DND-41 (cell line): ENCODE results near the gene CIZ1.

ENCODE experiments used
- ATAC-seq: fragments of 200-7000 bp; cut with Tn5 transposase; 3 replicates; pipeline ENCODE4 v1.9.1; 2021; ENCODE audit warnings: low read depth; ENCODE audit not compliant: insufficient read depth
- DNase-seq: peaks from one replicate; pipeline ENCODE4 v3.0.0-alpha.2; 2020
- H2AFZ ChIP-seq: 2 replicates; pipeline ENCODE4 v1.6.0; 2012; ENCODE audit warnings: low read depth, low read length
- H3K27ac ChIP-seq: 2 replicates; pipeline ENCODE4 v1.5.1; 2012; ENCODE audit warnings: low read length, inconsistent platforms
- H3K27me3 ChIP-seq: fragments of 200-600 bp; sonication (generic); 2 replicates; pipeline ENCODE4 v1.6.0; 2012; ENCODE audit warnings: low read length, mild to moderate bottlenecking, inconsistent platforms; ENCODE audit not compliant: insufficient read depth, poor library complexity
- H3K36me3 ChIP-seq: 2 replicates; pipeline ENCODE4 v1.5.1; 2012; ENCODE audit warnings: low read length, inconsistent platforms; ENCODE audit not compliant: insufficient read depth
- H3K4me1 ChIP-seq: 2 replicates; pipeline ENCODE4 v1.5.1; 2012; ENCODE audit warnings: mild to moderate bottlenecking, low read length; ENCODE audit not compliant: insufficient read depth
- H3K4me2 ChIP-seq: 2 replicates; pipeline ENCODE4 v1.6.0; 2012; ENCODE audit warnings: mild to moderate bottlenecking, moderate library complexity, low read length, inconsistent platforms; ENCODE audit not compliant: insufficient read depth
- H3K4me3 ChIP-seq, 2 experiments: fragments of 200-600 bp in 1 of 2; shearing (Covaris generic) in 1 of 2; 2 replicates each; pipeline ENCODE4 v1.5.1; 2012 to 2016; ENCODE audit warnings: inconsistent platforms in 2 of 2, low read length in 2 of 2, mild to moderate bottlenecking in 2 of 2, low read depth in 1 of 2, moderate library complexity in 1 of 2
- H3K79me2 ChIP-seq: 2 replicates; pipeline ENCODE4 v1.6.0; 2012; ENCODE audit warnings: low read length, inconsistent platforms; ENCODE audit not compliant: insufficient read depth
- H3K9ac ChIP-seq: 2 replicates; pipeline ENCODE4 v1.6.0; 2012; ENCODE audit warnings: low read depth, mild to moderate bottlenecking, inconsistent platforms, low read length, moderate library complexity
- H3K9me3 ChIP-seq: 2 replicates; pipeline ENCODE4 v1.5.1; 2012; ENCODE audit warnings: low read length, moderate library complexity, mild to moderate bottlenecking, inconsistent platforms; ENCODE audit not compliant: insufficient read depth, severe bottlenecking
- H4K20me1 ChIP-seq: 2 replicates; pipeline ENCODE4 v1.6.0; 2012; ENCODE audit warnings: low read length; ENCODE audit not compliant: insufficient read depth
- CTCF ChIP-seq: IDR thresholded peaks from 2 replicates; pipeline ENCODE4 v1.5.1; 2012; ENCODE audit warnings: borderline replicate concordance, low read length, moderate library complexity, mild to moderate bottlenecking; ENCODE audit not compliant: poor library complexity, severe bottlenecking; ENCODE audit errors: extremely low read depth
- EZH2 ChIP-seq: IDR thresholded peaks from 3 replicates; pipeline ENCODE4 v1.6.1; 2012; ENCODE audit warnings: borderline replicate concordance, low read depth, mild to moderate bottlenecking, moderate library complexity, low read length, inconsistent platforms; ENCODE audit not compliant: severe bottlenecking

The CIZ1 gene

DNA sequence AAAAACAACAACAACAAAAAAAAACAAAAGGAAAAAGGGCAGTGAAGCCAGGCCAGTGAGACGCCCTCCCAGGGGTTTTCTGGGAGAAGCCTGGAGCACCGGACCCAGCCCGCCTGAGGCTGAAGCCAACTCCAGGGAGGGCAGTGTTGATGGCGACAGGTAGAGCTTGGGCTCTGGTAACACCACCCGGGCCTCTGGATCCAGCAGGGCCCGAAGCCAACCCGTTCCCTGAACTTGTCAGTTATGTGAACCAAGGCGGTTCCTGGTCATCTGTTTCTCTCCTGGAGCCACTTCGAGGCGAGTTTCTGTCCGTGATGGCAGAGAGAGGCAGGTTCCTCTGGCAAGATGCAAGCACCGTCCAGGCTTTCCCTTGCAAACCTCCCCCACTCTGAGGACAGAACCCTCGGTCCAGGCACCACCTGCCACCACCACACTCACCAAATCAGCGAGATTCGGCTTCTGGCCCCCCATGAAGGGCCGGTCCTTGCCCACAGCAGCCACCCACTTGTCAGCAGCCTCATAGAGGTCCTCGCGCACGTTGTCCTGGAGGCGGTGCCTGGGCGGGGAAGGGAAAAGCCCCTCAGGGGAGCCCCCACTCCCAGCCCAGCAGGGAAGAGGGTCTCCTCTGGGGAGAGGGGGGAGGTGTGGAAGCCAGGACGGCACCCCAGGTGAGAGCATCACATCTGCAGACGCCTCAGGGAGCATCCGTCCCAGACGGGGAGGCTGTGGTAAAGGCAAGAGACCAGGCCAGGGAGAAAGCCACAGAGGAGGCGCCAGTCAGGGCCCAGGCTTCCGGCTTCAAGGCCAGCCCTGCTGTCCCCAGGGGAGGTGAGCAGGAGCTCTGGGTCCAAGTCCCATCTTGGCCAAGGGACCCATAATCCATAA lies 69.2 kb downstream of the CIZ1 start:
- peaks cover 26% of the 10 kb centered on the region for H4K20me1 ChIP-seq
- H3K27me3 ChIP-seq, result no peaks in the 10 kb centered on the region
- no peaks in the 10 kb centered on the region for H3K9me3 ChIP-seq
- DNase-seq (no peak), ATAC-seq (no peak)
- H3K4me2 ChIP-seq, result no peak overlapping the region
- H3K9ac ChIP-seq, result no peak overlapping the region
- TF ChIP-seq EZH2, result no peak
- no peak for TF ChIP-seq CTCF
- H3K4me1 ChIP-seq, result peaks cover 27% of the 10 kb centered on the region
- no peak overlapping the region for H2AFZ ChIP-seq
- H3K27ac ChIP-seq, result no peak overlapping the region
- peaks cover 49% of the 10 kb centered on the region for H3K36me3 ChIP-seq
- peaks cover 27% of the 10 kb centered on the region for H3K79me2 ChIP-seq
- H3K4me3 ChIP-seq, result no peak overlapping the region

DNA sequence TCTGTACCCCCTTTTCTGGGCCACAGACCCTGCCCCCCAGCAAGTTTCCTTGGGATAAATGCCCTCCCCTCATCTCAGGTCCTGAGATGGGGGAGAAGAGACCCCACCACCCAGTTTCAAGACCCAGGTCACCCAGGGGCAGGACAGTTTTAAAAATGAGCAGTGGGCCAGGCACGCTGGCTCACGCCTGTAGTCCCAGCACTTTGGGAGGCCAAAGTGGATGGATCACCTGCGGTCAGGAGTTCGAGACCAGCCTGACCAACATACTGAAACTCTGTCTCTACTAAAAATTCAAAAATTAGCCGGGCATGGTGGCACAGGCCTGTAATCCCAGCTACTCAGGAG lies 69.9 kb downstream of the CIZ1 start:
- H3K4me2 ChIP-seq, result no peak overlapping the region
- no peak for TF ChIP-seq CTCF
- TF ChIP-seq EZH2, result no peak

DNA sequence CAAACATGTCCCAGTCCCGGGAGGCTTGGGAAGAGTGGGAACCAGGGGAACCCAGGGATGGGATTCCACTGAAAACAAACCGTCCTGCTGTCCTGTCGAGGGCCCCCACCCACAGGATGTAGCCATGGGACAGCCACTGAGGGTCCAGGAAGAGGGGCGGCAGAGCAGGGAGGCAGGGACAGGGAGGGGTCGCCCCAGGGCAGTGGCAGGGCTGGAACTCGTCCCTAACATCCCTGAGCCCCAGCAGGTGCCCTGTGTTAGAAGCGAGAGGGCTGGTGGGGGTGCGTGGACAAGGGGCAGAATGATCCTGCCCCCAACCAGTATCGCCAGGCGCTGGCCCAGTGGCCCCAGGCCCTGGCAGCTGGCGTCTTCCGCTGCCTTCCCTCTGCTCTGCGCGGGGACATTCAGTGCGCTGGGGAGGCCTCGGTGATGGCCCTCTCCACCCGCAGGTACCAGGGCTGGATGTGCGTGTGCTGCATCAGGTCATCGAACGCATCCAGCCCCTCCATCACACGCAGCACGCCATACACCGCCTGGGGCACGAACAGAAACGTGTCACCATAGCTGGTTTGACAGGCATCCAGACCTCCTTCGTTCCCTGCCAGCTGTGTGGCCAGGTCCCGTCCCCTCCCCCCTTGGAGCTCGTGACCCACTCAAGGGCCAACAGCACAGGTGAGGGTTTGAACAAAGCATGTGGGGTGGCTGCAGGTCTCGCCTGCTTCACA lies 70.5 kb downstream of the CIZ1 start:
- peaks cover 49% of the 10 kb centered on the region for H3K36me3 ChIP-seq

More for the DNA sequence above, 69.9 kb downstream of the CIZ1 start:
- Histone ChIP-seq H2AFZ (no peak overlapping the region), H3K79me2 (peaks cover 21% of the 10 kb centered on the region), H3K27me3 (no peaks in the 10 kb centered on the region), H3K9ac (no peak overlapping the region), H3K4me1 (peaks cover 22% of the 10 kb centered on the region), H3K9me3 (no peaks in the 10 kb centered on the region), H3K36me3 (peaks cover 49% of the 10 kb centered on the region), H3K27ac (no peak overlapping the region), H3K4me3 (no peak overlapping the region), H4K20me1 (peaks cover 26% of the 10 kb centered on the region)
- DNase-seq (no peak), ATAC-seq (no peak)

More for the DNA sequence above, 70.5 kb downstream of the CIZ1 start:
- H3K4me1 ChIP-seq, result peaks cover 17% of the 10 kb centered on the region
- no peak for ATAC-seq
- H3K4me2 ChIP-seq, result no peak overlapping the region
- no peak for DNase-seq
- no peaks in the 10 kb centered on the region for H3K9me3 ChIP-seq
- no peak overlapping the region for H3K27ac ChIP-seq
- no peak for TF ChIP-seq EZH2
- no peak for TF ChIP-seq CTCF
- H3K4me3 ChIP-seq, result no peak overlapping the region
- H3K79me2 ChIP-seq, result peaks cover 16% of the 10 kb centered on the region
- H3K9ac ChIP-seq, result no peak overlapping the region
- peaks cover 22% of the 10 kb centered on the region for H4K20me1 ChIP-seq
- H3K27me3 ChIP-seq, result no peaks in the 10 kb centered on the region
- H2AFZ ChIP-seq, result no peak overlapping the region
